NCI-H146 (cell line): Measurements from ENCODE around the gene ANK3.

ENCODE experiments used
- DNase-seq: peaks from one replicate; lab custom pipeline; 2025; lab: John Stamatoyannopoulos, UW

The ANK3 gene

DNA sequence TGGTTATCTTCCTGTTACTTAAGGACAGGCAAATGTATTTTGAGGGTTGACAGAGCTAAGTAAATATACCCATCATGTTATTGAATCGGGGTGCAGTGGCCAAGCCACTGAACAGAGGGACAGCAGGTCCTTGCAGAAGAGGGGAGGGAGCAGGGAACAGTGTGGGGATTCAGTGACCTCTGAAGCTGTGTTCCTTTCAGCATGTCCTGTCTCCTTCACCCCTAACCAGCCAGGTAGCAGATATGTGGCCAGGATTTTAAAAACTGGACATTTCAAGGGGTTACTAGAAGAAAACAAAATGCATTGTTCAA, 12.7 kb downstream of the ANK3 start:
- peak; percentile 24 for DNase-seq

DNA sequence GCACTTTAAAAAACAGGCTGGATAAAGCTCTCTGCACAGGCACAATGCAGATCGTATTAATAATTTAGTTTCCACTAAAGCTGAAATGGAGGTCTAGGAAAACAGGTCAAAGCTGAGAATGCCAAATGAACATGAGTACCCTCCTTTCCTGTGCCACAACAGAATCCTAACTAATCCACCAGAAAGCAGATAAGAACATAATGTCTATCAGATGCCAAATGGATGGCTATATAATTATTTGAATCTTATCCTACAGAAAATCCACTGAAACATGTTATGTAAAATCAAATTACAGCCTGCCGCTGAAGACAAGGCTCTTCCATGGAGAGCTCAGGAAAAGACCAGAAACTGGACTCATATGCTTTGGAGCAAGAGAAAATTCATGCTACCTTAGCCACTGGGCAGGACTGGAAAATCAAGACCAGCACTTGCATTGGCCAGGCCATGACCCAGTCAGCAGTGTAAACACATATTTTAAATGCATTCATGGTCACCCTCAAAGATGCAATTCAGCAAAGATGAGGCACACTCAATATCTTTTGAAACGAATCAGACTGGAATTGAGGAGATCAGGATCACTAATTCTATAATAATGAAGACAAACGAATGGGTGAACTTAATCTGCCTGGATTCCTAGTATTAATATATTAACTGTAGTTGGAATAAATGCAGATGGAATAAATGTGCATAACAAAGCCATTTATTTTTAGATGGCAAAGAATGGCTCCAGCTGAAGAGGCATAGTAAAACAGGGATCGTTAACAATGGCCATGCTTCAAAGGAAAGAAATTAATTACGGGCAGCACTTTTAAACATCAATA, 13.2 kb downstream of the ANK3 start:
- DNase-seq, result peak; percentile 12

GRCh38 chr10:60375293-60376004, 14.2 kb downstream of the ANK3 start:
- DNase-seq, result no peak

DNA sequence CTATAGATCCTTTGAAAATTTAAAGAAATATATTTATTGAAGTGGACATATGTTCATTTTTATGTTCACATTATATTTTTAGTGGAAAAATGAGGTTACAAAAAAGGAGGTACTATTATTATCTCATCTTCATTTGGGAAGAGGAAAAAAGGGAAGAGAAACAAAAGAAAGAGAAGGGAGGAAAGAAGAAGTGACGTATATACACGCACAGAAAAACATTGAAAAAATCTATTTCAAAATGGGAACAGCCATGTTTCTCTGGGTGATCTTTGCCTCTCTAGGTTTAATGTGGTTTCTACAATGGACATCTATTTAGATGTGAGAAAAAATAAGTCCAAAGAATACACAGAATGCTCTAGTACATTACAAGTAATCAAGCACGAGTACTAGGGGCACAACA, 14.8 kb downstream of the ANK3 start:
- no peak for DNase-seq

GRCh38 chr10:60372436-60372835, 17.2 kb downstream of the ANK3 start:
- no peak for DNase-seq

DNA sequence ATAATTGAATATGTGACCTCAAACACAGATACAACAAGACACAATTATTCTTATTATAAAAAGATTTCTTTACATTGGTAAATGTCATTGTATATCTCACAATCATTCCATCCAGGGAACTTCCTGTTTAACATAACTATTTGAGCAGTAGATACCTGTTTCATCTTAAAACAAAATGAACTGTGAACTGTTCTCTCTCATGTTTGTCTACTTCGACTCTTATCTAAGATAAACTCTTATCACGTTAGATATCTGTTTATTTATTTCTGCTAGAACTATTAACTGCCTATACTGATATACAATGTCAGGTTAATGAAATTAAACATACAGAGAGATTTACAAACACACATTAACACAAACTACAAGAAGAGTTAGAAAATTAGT, 20.1 kb downstream of the ANK3 start:
- DNase-seq, result peak; percentile 53

DNA sequence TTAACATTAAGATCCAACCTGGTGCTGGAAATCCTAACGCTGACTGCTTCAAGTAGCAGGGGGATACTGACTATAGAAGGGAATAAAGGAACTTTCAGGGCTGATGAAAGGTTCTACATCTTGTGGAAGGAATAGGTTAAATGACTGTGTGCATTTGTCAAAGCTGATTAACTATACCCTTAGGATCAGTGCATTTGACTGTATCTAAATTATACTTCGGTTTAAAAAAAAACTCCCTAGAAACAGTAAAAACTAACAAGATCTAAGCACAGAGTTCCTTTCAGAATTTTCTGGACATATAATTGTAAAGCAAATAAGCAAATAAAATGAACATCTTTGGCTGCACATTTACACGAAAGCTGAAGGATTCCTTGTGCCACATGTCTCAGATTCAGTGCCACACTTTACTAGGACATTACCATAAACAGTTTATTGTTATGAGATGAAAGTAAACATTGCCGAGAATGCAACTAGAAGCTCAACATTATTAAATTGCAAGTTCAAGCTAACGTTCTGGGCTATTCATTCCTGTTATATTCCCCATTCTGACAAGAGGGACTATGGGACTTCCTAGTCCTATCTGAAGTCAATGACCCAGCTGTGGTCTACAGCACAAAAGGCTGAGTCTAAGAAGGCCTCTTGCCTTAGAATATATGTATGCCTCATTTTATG, 20.7 kb downstream of the ANK3 start:
- no peak for DNase-seq

- DNase-seq, result no peak
Observed at GRCh38 chr10:60367901-60368300, 21.8 kb downstream of the ANK3 start.

DNA sequence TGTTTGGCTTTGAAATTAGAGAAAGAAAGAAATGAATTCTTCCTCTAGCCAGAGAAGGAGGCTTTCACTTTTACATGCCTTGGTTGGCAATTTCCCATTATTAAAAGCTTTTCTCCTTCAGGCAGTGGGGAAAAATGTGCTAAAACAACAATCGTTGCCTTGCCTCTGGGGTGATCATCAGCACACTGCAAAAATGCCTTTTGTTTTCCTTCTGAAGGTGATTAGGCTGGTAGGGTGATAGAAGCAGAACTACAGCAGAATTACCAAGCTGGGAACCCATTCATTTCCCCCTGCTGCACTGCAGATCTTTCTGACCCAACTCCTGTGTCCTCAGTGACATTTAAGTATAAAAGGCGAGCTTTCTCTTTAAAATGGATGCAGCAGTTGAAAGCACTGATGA, 22.2 kb downstream of the ANK3 start:
- DNase-seq, result no peak

DNA sequence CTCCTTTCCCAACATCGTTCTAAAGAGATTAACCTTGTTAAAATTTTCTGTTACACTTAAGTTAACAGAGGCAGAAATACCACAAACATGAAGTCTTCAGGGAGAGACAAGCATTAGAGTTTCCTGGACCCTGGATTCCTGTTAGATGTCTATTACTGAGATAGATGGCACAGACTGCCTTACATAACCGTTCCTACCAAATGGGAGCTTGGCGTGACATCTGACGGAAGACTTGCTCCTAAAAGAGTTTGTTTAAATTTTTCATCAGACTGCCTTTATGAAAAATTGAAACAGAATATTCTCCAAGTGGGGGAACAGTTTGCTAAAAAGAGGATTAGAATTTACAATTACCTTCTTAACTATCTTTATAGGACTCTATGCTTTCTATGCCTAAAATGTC, 22.7 kb downstream of the ANK3 start:
- no peak for DNase-seq

- no peak for DNase-seq
Observed at GRCh38 chr10:60363187-60363586, 26.5 kb downstream of the ANK3 start.

GRCh38 chr10:60362461-60362860, 27.2 kb downstream of the ANK3 start:
- DNase-seq, result no peak

- DNase-seq, result no peak
Observed at GRCh38 chr10:60359066-60359465, 30.6 kb downstream of the ANK3 start.

DNA sequence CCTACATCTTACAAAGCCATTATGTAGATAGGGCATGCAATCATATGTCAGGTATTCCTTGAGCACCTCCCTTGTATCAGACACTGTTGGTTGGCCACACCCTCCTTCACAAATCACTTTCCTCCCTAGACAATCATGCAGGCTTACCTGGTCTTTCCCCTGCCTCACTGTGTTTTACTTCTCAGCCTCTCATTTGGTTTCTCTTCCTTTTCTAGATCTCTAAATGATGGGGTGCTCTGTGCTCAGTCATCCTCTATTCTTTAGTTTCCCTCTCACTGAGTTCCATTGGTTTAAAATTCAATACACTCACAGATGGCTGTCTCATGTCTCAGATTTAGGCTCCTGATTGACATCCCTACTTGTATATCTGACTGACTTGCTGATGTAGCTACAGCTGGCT, 31.4 kb downstream of the ANK3 start:
- DNase-seq, result no peak

GRCh38 chr10:60353519-60354258, 36.0 kb downstream of the ANK3 start:
- peak; percentile 84 for DNase-seq

DNA sequence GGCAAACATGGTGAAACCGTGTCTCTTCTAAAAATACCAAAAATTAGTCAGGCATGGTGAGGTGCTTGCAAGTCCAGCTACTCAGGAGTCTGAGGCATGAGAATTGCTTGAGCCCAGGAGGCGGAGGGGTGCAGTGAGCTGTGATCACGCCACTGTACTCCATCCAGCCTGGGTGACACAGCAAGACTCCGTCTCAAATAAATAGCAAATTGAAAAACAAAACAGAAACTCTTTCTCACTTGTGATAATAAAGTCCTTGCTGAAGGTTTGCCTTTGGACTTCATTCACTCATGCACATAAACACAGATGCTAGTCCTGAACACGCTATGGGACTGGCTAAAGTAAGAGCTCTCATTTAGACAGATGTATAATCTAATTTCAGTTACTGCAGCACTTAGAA, 37.6 kb downstream of the ANK3 start:
- no peak for DNase-seq

DNA sequence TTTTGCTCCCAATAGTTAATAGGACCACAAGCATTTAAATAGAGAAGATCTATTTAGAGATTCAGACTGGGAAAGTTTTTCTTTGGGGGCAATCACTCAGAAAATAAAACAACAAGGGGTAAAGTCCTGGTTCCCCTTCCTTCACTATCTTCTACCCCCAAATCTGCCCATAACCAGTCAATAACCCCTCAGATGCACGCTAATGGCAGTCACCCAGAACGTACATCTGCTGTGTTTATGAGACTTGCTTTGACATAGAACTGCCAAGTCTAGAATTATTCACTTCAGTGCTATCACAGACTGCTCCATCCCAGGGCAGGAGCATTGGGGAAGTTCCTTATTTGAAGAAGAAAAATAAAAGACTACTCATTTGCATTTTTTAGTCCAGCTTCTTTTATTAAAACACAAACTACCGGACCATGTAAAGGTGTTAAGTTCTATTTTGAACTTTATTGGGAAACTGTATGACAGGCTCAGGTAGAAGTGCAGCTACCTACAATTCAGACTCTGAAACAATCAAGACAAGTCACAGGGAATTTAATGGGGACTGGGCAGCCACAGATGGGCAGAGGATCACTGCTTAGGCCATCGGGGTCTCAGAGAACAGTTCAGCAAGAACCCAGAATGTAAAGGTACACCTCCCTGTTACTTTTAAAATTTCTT, 38.4 kb downstream of the ANK3 start:
- no peak for DNase-seq

DNA sequence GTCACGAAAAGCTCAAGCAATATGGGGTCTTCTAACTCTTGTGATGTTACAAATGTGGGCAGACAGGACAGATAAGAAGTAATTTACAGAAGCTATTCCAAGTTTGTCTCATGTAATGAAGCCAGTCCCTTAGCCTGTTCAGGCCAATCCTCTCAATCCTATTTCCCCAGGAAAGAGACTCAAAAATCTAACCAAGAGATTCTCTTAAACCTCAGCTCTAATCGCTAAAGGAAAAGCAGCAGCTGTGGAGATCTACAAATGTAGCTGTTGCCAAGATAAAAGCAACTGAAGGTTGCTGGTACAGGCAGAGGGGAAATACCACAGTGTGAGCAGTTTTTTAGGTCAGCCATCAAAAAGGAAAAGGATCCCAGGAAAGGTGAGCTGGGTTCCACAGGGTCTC, 39.3 kb downstream of the ANK3 start:
- DNase-seq, result no peak

DNA sequence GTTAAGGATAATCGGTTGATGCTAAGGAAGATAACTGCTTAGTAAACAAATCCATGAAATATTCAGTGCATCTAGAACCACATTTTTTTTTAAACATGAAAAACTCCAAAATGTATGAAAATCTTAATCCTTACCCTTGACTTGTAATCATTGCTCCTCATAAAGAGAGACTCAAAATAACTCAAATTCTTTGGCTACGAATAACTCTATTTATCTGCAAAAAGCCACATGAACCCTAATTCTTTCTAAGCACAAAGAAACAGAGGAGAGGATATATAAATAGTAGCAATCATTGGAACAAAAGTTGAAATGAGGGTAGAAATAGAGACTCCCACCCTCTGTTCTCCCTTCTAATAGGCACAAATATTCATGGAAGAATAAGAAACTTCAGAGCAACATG, 40.2 kb downstream of the ANK3 start:
- DNase-seq, result no peak

GRCh38 chr10:60348982-60349381, 40.7 kb downstream of the ANK3 start:
- DNase-seq, result no peak

DNA sequence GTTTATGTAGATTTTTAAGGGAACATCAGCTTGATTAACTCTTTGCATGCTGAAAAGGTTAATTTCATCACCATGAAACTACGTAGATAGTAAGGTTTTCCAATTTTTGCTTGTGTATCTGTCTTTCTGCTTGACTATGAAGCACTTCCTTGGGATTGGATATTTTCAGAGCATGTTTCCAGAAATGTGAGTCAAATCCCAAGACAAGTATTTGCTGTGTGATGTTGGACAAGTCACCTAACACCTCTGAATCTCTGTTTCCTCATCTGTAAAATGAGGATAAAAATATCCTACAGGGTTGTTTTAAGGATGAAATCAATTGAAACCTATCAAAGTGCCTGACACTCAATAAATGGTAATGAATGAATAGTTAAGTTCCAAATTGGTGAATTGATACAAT, 42.4 kb downstream of the ANK3 start:
- DNase-seq, result no peak

GRCh38 chr10:60346661-60347060, 43.0 kb downstream of the ANK3 start:
- no peak for DNase-seq
